Lower leg skin (tissue), 4 donors: Measurements from ENCODE around the gene KLHDC8B. TPM values are rescaled to one million over a fixed set of nuclear protein-coding genes. Genes with fewer than 3 reads are reported as not detected.
"Not testable (repeated sequence)": the region's sequence is repeated elsewhere in the genome, so short reads cannot be mapped to it uniquely, and the experiment has no call there.

Experiments
- DNase-seq, 2 donors: peaks; one replicate each; pipeline ENCODE4 v3.0.0-alpha.2; 2019; ENCODE audit warnings: low spot score in 2 of 2
- H3K4me3 ChIP-seq: fragments of 200-600 bp; sonication (generic); 2 replicates; pipeline ENCODE4 v1.5.1; 2017; ENCODE audit warnings: mild to moderate bottlenecking, low read depth; ENCODE audit not compliant: poor library complexity, severe bottlenecking
- CTCF ChIP-seq, 3 donors: fragments of 450-650 bp; IDR thresholded peaks; one replicate each; pipeline ENCODE4 v1.5.1; 2016; ENCODE audit warnings: antibody characterized with exemption in 3 of 3, mild to moderate bottlenecking in 3 of 3, moderate library complexity in 2 of 3
- POLR2A ChIP-seq, 2 donors: fragments of 450-650 bp; IDR thresholded peaks; one replicate each; pipeline ENCODE4 v1.6.1; 2016 to 2017; ENCODE audit warnings: antibody characterized with exemption in 2 of 2, mild to moderate bottlenecking in 1 of 2, moderate library complexity in 1 of 2
- WGBS, 2 donors: methylation state at CpG; one replicate each; pipeline ENCODE4 v1.1.5; 2018; 5-methylcytosine and 5-hydroxymethylcytosine counted together
- intact Hi-C: fragments of 100-400 bp; cut with DNase I; formaldehyde crosslinking; loops from one replicate; pipeline ENCODE4 v1.15.0; 2023; ENCODE audit warnings: low total_unique reads
- total RNA-seq, 4 donors: library from RNA; depleted of rRNA; stranded (reverse); fragments of >200 nt; gene quantifications; one replicate each; pipeline ENCODE4 v1.1.0, GENCODE V29; 2016

Gene KLHDC8B
- total RNA-seq, 4 donors from 2014 or later, result 52.4 to 65.2 (median 56.0) TPM

- H3K4me3 ChIP-seq, result no peak overlapping the region
- DNase-seq, result no peak
- TF ChIP-seq CTCF (IDR thresholded peaks at IDR 0.05) (no peak), POLR2A (IDR thresholded peaks at IDR 0.05) (no peak)
- intact Hi-C loops, result no loop called here
- WGBS, 2 donors, result 50 to 58% methylated on average over 23 to 24 of the region's 24 CpGs
Measured at GRCh38 chr3:49198611-49199230, 27.3 kb downstream of the KLHDC8B start.

GRCh38 chr3:49199239-49199899 is 28.0 kb downstream of the KLHDC8B start:
- no peak overlapping the region for H3K4me3 ChIP-seq
- 12 to 42% methylated on average over 46 to 53 of the region's 53 CpGs for WGBS, 2 donors
- intact Hi-C loops, result no loop called here
- DNase-seq, result peak; percentile 76 to 97
- no peak for TF ChIP-seq POLR2A (IDR thresholded peaks at IDR 0.05)
- no peak for TF ChIP-seq CTCF (IDR thresholded peaks at IDR 0.05)

GRCh38 chr3:49199900-49200281 is 28.5 kb downstream of the KLHDC8B start:
- no peak for DNase-seq
- WGBS, 2 donors, result 58 to 89% methylated on average over 15 of the region's 15 CpGs
- intact Hi-C loops, result no loop called here
- no peak overlapping the region for H3K4me3 ChIP-seq
- TF ChIP-seq POLR2A (IDR thresholded peaks at IDR 0.05) (no peak), CTCF (IDR thresholded peaks at IDR 0.05) (no peak)

- intact Hi-C loops, result no loop called here
- 94 to 97% methylated on average over 9 to 15 of the region's 15 CpGs for WGBS, 2 donors
- DNase-seq, result no peak
- TF ChIP-seq CTCF (IDR thresholded peaks at IDR 0.05) (no peak), POLR2A (IDR thresholded peaks at IDR 0.05) (no peak)
- H3K4me3 ChIP-seq, result no peak overlapping the region
Measured at GRCh38 chr3:49213541-49213943, 42.1 kb downstream of the KLHDC8B start.

GRCh38 chr3:49213998-49214397 is 42.6 kb downstream of the KLHDC8B start:
- DNase-seq, result no peak
- H3K4me3 ChIP-seq, result no peak overlapping the region
- intact Hi-C loops, result no loop called here
- 86% methylated on average over 2 of the region's 2 CpGs for WGBS, 2 donors
- TF ChIP-seq CTCF (IDR thresholded peaks at IDR 0.05), result no peak
- no peak for TF ChIP-seq POLR2A (IDR thresholded peaks at IDR 0.05)

- WGBS, 2 donors, result 69 to 88% methylated on average over 3 of the region's 3 CpGs
- H3K4me3 ChIP-seq, DNase-seq, intact Hi-C loops: not testable (repeated sequence)
Measured at GRCh38 chr3:49216687-49217086, 45.3 kb downstream of the KLHDC8B start.

GRCh38 chr3:49217108-49217507 is 45.7 kb downstream of the KLHDC8B start:
- intact Hi-C loops, H3K4me3 ChIP-seq, DNase-seq: not testable (repeated sequence)
